Trophoblast cell (in vitro differentiated cells and primary cell): ENCODE results near the gene TMEM229B.

Source experiments
- DNase-seq, 2 donors: peaks; one replicate each; pipeline ENCODE4 v3.0.0-alpha.2; 2016
- H2AFZ ChIP-seq: 2 replicates; pipeline ENCODE4 v1.6.1; 2013; ENCODE audit warnings: low read length, moderate library complexity, mild to moderate bottlenecking; ENCODE audit not compliant: insufficient read depth, poor library complexity
- H2AK5ac ChIP-seq: 2 replicates; pipeline ENCODE4 v1.6.1; 2013; ENCODE audit warnings: mild to moderate bottlenecking, low read length
- H2BK120ac ChIP-seq: 2 replicates; pipeline ENCODE4 v1.6.1; 2013; ENCODE audit warnings: low read length, mild to moderate bottlenecking, moderate library complexity; ENCODE audit not compliant: insufficient read depth, poor library complexity
- H2BK12ac ChIP-seq: 2 replicates; pipeline ENCODE4 v1.6.1; 2013; ENCODE audit warnings: mild to moderate bottlenecking, low read length, moderate library complexity
- H2BK5ac ChIP-seq: 2 replicates; pipeline ENCODE4 v1.6.1; 2013; ENCODE audit warnings: low read length, low read depth, moderate library complexity, mild to moderate bottlenecking; ENCODE audit not compliant: poor library complexity
- H3K14ac ChIP-seq: 2 replicates; pipeline ENCODE4 v1.6.1; 2013; ENCODE audit warnings: mild to moderate bottlenecking, low read length
- H3K18ac ChIP-seq: 2 replicates; pipeline ENCODE4 v1.6.1; 2013; ENCODE audit warnings: mild to moderate bottlenecking, low read length
- H3K23ac ChIP-seq: 2 replicates; pipeline ENCODE4 v1.6.1; 2013; ENCODE audit warnings: low read length
- H3K27ac ChIP-seq: 2 replicates; pipeline ENCODE4 v1.5.1; 2013; ENCODE audit warnings: low read depth, mild to moderate bottlenecking, inconsistent platforms, low read length, moderate library complexity
- H3K27me3 ChIP-seq: 2 replicates; pipeline ENCODE4 v1.6.1; 2013; ENCODE audit warnings: inconsistent platforms, mild to moderate bottlenecking, low read length, moderate library complexity; ENCODE audit not compliant: insufficient read depth
- H3K36me3 ChIP-seq, 2 experiments: 1 replicate in 1 of 2; 2 replicates in 1 of 2; pipeline ENCODE4 v1.6.1; 2013; ENCODE audit warnings: low read length in 2 of 2, mild to moderate bottlenecking in 2 of 2, moderate library complexity in 1 of 2; ENCODE audit not compliant: insufficient read depth in 2 of 2, control insufficient read depth in 1 of 2
- H3K4ac ChIP-seq: 2 replicates; pipeline ENCODE4 v1.6.1; 2013; ENCODE audit warnings: low read depth, mild to moderate bottlenecking, low read length, moderate library complexity
- H3K4me1 ChIP-seq, 2 experiments: 1 replicate in 1 of 2; 2 replicates in 1 of 2; pipeline ENCODE4 v1.6.1; 2013; ENCODE audit warnings: low read length in 2 of 2, mild to moderate bottlenecking in 2 of 2, moderate library complexity in 1 of 2; ENCODE audit not compliant: insufficient read depth in 2 of 2, control insufficient read depth in 1 of 2
- H3K4me2 ChIP-seq: 2 replicates; pipeline ENCODE4 v1.6.1; 2013; ENCODE audit warnings: inconsistent platforms, mild to moderate bottlenecking, low read length, moderate library complexity
- H3K4me3 ChIP-seq: 2 replicates; pipeline ENCODE4 v1.5.1; 2013; ENCODE audit warnings: mild to moderate bottlenecking, low read depth, low read length, inconsistent platforms
- H3K79me1 ChIP-seq: one replicate; pipeline ENCODE4 v1.6.1; 2013; ENCODE audit warnings: low read length
- H3K79me2 ChIP-seq: 2 replicates; pipeline ENCODE4 v1.6.1; 2013; ENCODE audit warnings: low read length, mild to moderate bottlenecking; ENCODE audit not compliant: control insufficient read depth, insufficient read depth, poor library complexity
- H3K9ac ChIP-seq: 2 replicates; pipeline ENCODE4 v1.6.1; 2013; ENCODE audit warnings: mild to moderate bottlenecking, low read length
- H3K9me3 ChIP-seq: 2 replicates; pipeline ENCODE4 v1.6.1; 2013; ENCODE audit warnings: low read depth, mild to moderate bottlenecking, control low read depth, inconsistent platforms, low read length; ENCODE audit not compliant: insufficient read depth
- H4K12ac ChIP-seq: 2 replicates; pipeline ENCODE4 v1.6.1; 2013; ENCODE audit warnings: low read depth, mild to moderate bottlenecking, low read length, moderate library complexity
- H4K8ac ChIP-seq: 2 replicates; pipeline ENCODE4 v1.6.1; 2013; ENCODE audit warnings: low read depth, mild to moderate bottlenecking, low read length, moderate library complexity
- H4K91ac ChIP-seq: one replicate; pipeline ENCODE4 v1.6.1; 2013; ENCODE audit warnings: low read depth, mild to moderate bottlenecking, low read length, moderate library complexity
- WGBS: extraction: QIAGEN DNeasy Blood & Tissue Kit; methylation state at CpG from one replicate; pipeline ENCODE4 v1.1.7; 2013; ENCODE audit warnings: missing lambda C conversion rate; ENCODE audit not compliant: insufficient read length, insufficient coverage; ENCODE audit errors: extremely low coverage; 5-methylcytosine and 5-hydroxymethylcytosine counted together

Gene TMEM229B

GRCh38 chr14:67463900-67464299, 24.6 kb downstream of the TMEM229B start:
- no CpG with 5 or more reads among the region's 3 CpGs for WGBS

GRCh38 chr14:67461996-67462395, 26.5 kb downstream of the TMEM229B start:
- no peaks in the 10 kb centered on the region for H3K27me3 ChIP-seq
- no peak overlapping the region for H3K4ac ChIP-seq

More at GRCh38 chr14:67463900-67464299, 24.6 kb downstream of the TMEM229B start:
- DNase-seq: no peak
- H3K27ac ChIP-seq: no peak overlapping the region
- no peaks in the 10 kb centered on the region for H3K9me3 ChIP-seq
- H3K14ac ChIP-seq: no peak overlapping the region
- no peaks in the 10 kb centered on the region for H3K36me3 ChIP-seq
- no peaks in the 10 kb centered on the region for H3K79me1 ChIP-seq
- peaks cover 0 to 3% of the 10 kb centered on the region in 2 experiments for H3K4me1 ChIP-seq
- no peak overlapping the region for H3K4me3 ChIP-seq
- H3K23ac ChIP-seq: no peak overlapping the region
- no peak overlapping the region for H2AK5ac ChIP-seq
- no peak overlapping the region for H2BK120ac ChIP-seq
- no peak overlapping the region for H3K4me2 ChIP-seq
- no peak overlapping the region for H4K12ac ChIP-seq
- H4K8ac ChIP-seq: no peak overlapping the region
- no peaks in the 10 kb centered on the region for H3K27me3 ChIP-seq
- no peak overlapping the region for H3K9ac ChIP-seq
- H2BK5ac ChIP-seq: no peak overlapping the region
- H3K79me2 ChIP-seq: no peaks in the 10 kb centered on the region
- H2BK12ac ChIP-seq: no peak overlapping the region
- H2AFZ ChIP-seq: no peak overlapping the region
- no peak overlapping the region for H4K91ac ChIP-seq
- no peak overlapping the region for H3K18ac ChIP-seq
- no peak overlapping the region for H3K4ac ChIP-seq

GRCh38 chr14:67461341-67461985, 27.1 kb downstream of the TMEM229B start:
- WGBS: no CpG with 5 or more reads among the region's 3 CpGs
- no peak overlapping the region for H2BK120ac ChIP-seq
- peak in 1 of 2 donors; percentile 2 for DNase-seq
- no peaks in the 10 kb centered on the region for H3K79me1 ChIP-seq
- H3K23ac ChIP-seq: no peak overlapping the region
- H2BK5ac ChIP-seq: no peak overlapping the region
- H3K14ac ChIP-seq: no peak overlapping the region
- H3K27me3 ChIP-seq: no peaks in the 10 kb centered on the region
- no peak overlapping the region for H3K9ac ChIP-seq
- no peaks in the 10 kb centered on the region for H3K9me3 ChIP-seq
- H3K4me1 ChIP-seq: peaks cover 0 to 3% of the 10 kb centered on the region in 2 experiments
- H3K4me2 ChIP-seq: no peak overlapping the region
- no peak overlapping the region for H3K27ac ChIP-seq
- H3K18ac ChIP-seq: no peak overlapping the region
- H2BK12ac ChIP-seq: no peak overlapping the region
- H2AK5ac ChIP-seq: no peak overlapping the region
- no peak overlapping the region for H4K8ac ChIP-seq
- no peak overlapping the region for H3K4me3 ChIP-seq
- H3K79me2 ChIP-seq: no peaks in the 10 kb centered on the region
- no peak overlapping the region for H4K91ac ChIP-seq
- H3K4ac ChIP-seq: no peak overlapping the region
- no peak overlapping the region for H4K12ac ChIP-seq
- no peaks in the 10 kb centered on the region for H3K36me3 ChIP-seq
- no peak overlapping the region for H2AFZ ChIP-seq

More at GRCh38 chr14:67461996-67462395, 26.5 kb downstream of the TMEM229B start:
- no peak for DNase-seq
- no peak overlapping the region for H2AK5ac ChIP-seq
- peaks cover 0 to 3% of the 10 kb centered on the region in 2 experiments for H3K4me1 ChIP-seq
- H3K36me3 ChIP-seq: no peaks in the 10 kb centered on the region
- no peak overlapping the region for H3K9ac ChIP-seq
- no peak overlapping the region for H3K18ac ChIP-seq
- H3K27ac ChIP-seq: no peak overlapping the region
- no peaks in the 10 kb centered on the region for H3K9me3 ChIP-seq
- no CpG with 5 or more reads among the region's 1 CpG for WGBS
- no peak overlapping the region for H2BK5ac ChIP-seq
- H3K79me1 ChIP-seq: no peaks in the 10 kb centered on the region
- no peak overlapping the region for H3K4me3 ChIP-seq
- H3K14ac ChIP-seq: no peak overlapping the region
- H3K23ac ChIP-seq: no peak overlapping the region
- no peaks in the 10 kb centered on the region for H3K79me2 ChIP-seq
- H4K8ac ChIP-seq: no peak overlapping the region
- H4K91ac ChIP-seq: no peak overlapping the region
- no peak overlapping the region for H3K4me2 ChIP-seq
- no peak overlapping the region for H2BK120ac ChIP-seq
- no peak overlapping the region for H2AFZ ChIP-seq
- no peak overlapping the region for H4K12ac ChIP-seq
- H2BK12ac ChIP-seq: no peak overlapping the region

GRCh38 chr14:67459336-67459735, 29.2 kb downstream of the TMEM229B start:
- H4K8ac ChIP-seq: no peak overlapping the region
- H3K9ac ChIP-seq: no peak overlapping the region
- no peak for DNase-seq
- no peaks in the 10 kb centered on the region for H3K79me2 ChIP-seq
- no peaks in the 10 kb centered on the region for H3K27me3 ChIP-seq
- no peak overlapping the region for H2BK12ac ChIP-seq
- no peak overlapping the region for H4K12ac ChIP-seq
- no peak overlapping the region for H4K91ac ChIP-seq
- H3K14ac ChIP-seq: no peak overlapping the region
- no CpG with 5 or more reads among the region's 5 CpGs for WGBS
- no peak overlapping the region for H3K4me3 ChIP-seq
- no peaks in the 10 kb centered on the region for H3K9me3 ChIP-seq
- H3K27ac ChIP-seq: no peak overlapping the region
- H3K4me2 ChIP-seq: no peak overlapping the region
- no peak overlapping the region for H2BK120ac ChIP-seq
- H3K4ac ChIP-seq: no peak overlapping the region
- no peak overlapping the region for H3K18ac ChIP-seq
- H2AK5ac ChIP-seq: no peak overlapping the region
- no peak overlapping the region for H2BK5ac ChIP-seq
- no peaks in the 10 kb centered on the region for H3K79me1 ChIP-seq
- H3K4me1 ChIP-seq: peaks cover 0 to 3% of the 10 kb centered on the region in 2 experiments
- H2AFZ ChIP-seq: no peak overlapping the region
- no peaks in the 10 kb centered on the region for H3K36me3 ChIP-seq
- H3K23ac ChIP-seq: no peak overlapping the region
